ENCODE results near the gene TYMS. TPM values are rescaled to one million over a fixed set of nuclear protein-coding genes. Genes with fewer than 3 reads are reported as not detected.

Gene TYMS
- total RNA-seq, 1 donor from 2014 or later = 67.4 TPM

GRCh38 chr18:615092-615521 is 42.3 kb upstream of the TYMS start:
- TF ChIP-seq, protein P1, sequence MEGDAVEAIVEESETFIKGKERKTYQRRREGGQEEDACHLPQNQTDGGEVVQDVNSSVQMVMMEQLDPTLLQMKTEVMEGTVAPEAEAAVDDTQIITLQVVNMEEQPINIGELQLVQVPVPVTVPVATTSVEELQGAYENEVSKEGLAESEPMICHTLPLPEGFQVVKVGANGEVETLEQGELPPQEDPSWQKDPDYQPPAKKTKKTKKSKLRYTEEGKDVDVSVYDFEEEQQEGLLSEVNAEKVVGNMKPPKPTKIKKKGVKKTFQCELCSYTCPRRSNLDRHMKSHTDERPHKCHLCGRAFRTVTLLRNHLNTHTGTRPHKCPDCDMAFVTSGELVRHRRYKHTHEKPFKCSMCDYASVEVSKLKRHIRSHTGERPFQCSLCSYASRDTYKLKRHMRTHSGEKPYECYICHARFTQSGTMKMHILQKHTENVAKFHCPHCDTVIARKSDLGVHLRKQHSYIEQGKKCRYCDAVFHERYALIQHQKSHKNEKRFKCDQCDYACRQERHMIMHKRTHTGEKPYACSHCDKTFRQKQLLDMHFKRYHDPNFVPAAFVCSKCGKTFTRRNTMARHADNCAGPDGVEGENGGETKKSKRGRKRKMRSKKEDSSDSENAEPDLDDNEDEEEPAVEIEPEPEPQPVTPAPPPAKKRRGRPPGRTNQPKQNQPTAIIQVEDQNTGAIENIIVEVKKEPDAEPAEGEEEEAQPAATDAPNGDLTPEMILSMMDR (IDR thresholded peaks at IDR 0.05; ENCODE audit: unreplicated experiment) = no peak
- Mint-ChIP-seq H3K27me3 (peaks cover 3% of the 10 kb centered on the region), H3K36me3 (ENCODE audit: insufficient read depth) (no peaks in the 10 kb centered on the region), H3K4me3 (ENCODE audit: low read depth) (no peak overlapping the region), H3K4me1 (ENCODE audit: low read depth) (no peaks in the 10 kb centered on the region), H3K27ac (no peak overlapping the region), H3K9me3 (ENCODE audit: low read depth) (no peaks in the 10 kb centered on the region)
- no peak for DNase-seq (ENCODE audit: low spot score, unreplicated experiment)

DNA sequence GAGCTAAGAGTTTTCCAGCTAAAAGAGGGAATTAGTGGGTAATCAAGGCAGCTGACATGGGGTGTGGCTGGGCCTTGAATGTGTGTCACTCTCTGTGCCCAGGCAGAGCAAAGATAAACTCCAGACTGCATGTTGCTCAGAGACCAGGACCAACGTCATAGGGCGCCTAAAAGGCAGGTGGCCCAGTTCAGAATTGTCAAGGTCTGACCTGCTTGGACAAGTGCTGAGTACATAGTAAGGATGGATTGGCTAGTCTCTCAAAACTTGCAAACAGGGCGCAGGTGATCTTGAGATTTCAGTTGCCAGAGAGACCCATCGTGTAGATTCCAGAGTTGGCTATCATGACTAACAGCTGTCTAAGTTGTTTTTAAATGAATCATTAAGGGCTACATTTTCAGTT is 41.7 kb upstream of the TYMS start:
- Mint-ChIP-seq H3K9me3 (ENCODE audit: low read depth) (no peaks in the 10 kb centered on the region), H3K36me3 (ENCODE audit: insufficient read depth) (no peaks in the 10 kb centered on the region), H3K27ac (no peak overlapping the region), H3K4me3 (ENCODE audit: low read depth) (no peak overlapping the region), H3K27me3 (peaks cover 3% of the 10 kb centered on the region), H3K4me1 (ENCODE audit: low read depth) (no peaks in the 10 kb centered on the region)
- TF ChIP-seq, protein P1 (IDR thresholded peaks at IDR 0.05; ENCODE audit: unreplicated experiment) = no peak
- DNase-seq (ENCODE audit: low spot score, unreplicated experiment) = no peak

DNA sequence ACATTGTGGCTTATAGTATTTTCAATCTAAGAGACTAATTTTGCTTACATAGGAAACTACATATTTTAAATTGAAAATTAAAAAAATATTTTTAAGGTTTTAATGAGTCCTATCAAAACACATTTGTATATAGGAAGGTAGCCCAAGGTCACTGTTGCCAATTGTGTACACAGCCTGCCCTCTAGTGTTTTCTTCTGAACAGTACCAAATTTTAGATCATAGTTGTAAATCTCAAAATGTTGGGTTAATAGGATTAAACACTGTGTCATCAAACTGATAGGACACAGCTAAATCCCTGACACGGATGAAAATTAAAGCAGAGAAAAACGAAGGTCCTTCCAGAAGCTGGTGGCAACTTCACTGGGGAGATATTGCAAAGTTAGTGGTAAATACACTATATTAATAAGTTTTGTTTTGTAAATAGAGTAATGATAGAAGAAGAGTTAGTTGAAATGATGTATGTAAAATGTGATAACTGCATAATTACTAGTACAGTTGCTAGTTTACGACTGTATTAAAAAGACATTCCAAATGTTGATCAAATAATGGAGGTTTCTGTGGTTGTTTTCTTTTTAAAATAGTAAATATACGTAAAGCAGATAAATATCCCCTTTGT is 41.0 kb upstream of the TYMS start:
- no peaks in the 10 kb centered on the region for H3K36me3 Mint-ChIP-seq (ENCODE audit: insufficient read depth)
- no peak overlapping the region for H3K27ac Mint-ChIP-seq
- peaks cover 3% of the 10 kb centered on the region for H3K27me3 Mint-ChIP-seq
- no peaks in the 10 kb centered on the region for H3K9me3 Mint-ChIP-seq (ENCODE audit: low read depth)
- TF ChIP-seq, protein P1 (IDR thresholded peaks at IDR 0.05; ENCODE audit: unreplicated experiment) = peak; percentile 83
- H3K4me3 Mint-ChIP-seq (ENCODE audit: low read depth) = no peak overlapping the region
- H3K4me1 Mint-ChIP-seq (ENCODE audit: low read depth) = no peaks in the 10 kb centered on the region
- DNase-seq (ENCODE audit: low spot score, unreplicated experiment) = no peak

DNA sequence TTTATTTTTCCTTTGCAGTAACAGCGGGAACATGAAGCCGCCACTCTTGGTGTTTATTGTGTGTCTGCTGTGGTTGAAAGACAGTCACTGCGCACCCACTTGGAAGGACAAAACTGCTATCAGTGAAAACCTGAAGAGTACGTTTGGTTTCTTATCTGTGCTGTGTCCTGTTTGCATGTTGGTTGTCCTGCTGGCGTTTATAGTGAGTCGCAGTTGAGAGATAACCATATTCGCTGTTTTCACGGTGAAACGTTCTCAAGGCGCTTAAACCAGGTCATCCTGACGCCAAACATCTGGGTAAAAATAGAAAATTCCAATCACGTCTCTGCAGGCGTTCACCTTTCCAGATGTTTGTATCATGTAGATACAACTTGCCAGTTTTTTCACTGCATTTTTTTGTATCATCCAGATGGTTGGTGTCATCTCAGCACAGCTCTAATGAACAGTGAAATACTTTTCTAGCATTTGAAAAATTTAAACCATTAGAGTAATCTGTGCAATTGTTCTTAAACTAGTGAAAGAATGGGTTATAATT is 39.4 kb upstream of the TYMS start:
- no peaks in the 10 kb centered on the region for H3K4me1 Mint-ChIP-seq (ENCODE audit: low read depth)
- H3K27ac Mint-ChIP-seq = no peak overlapping the region
- peaks cover 3% of the 10 kb centered on the region for H3K27me3 Mint-ChIP-seq
- DNase-seq (ENCODE audit: low spot score, unreplicated experiment) = no peak
- no peaks in the 10 kb centered on the region for H3K36me3 Mint-ChIP-seq (ENCODE audit: insufficient read depth)
- H3K4me3 Mint-ChIP-seq (ENCODE audit: low read depth) = no peak overlapping the region
- no peaks in the 10 kb centered on the region for H3K9me3 Mint-ChIP-seq (ENCODE audit: low read depth)
- TF ChIP-seq, protein P1 (IDR thresholded peaks at IDR 0.05; ENCODE audit: unreplicated experiment) = no peak

DNA sequence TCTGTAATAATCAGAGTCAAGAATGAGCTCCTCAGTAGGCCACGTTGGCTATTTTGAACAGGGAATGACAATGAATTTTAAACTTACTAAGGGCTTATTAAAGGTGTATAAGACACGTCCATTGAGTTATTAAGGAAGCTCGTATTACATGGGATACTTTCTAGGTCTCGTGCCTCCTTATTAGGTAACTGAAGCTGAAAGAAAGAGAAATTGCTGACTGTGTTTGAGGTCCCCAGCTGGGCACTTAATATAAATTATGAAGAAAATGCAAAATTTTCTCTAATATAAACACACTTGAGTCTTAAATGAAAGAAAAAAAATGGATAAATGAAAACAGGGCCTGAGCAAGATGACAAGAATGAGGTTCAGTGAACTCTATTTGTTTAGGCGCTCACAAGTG is 38.8 kb upstream of the TYMS start:
- H3K4me3 Mint-ChIP-seq (ENCODE audit: low read depth) = no peak overlapping the region
- no peak for DNase-seq (ENCODE audit: low spot score, unreplicated experiment)
- H3K27me3 Mint-ChIP-seq = peaks cover 3% of the 10 kb centered on the region
- no peaks in the 10 kb centered on the region for H3K36me3 Mint-ChIP-seq (ENCODE audit: insufficient read depth)
- no peaks in the 10 kb centered on the region for H3K4me1 Mint-ChIP-seq (ENCODE audit: low read depth)
- no peaks in the 10 kb centered on the region for H3K9me3 Mint-ChIP-seq (ENCODE audit: low read depth)
- no peak overlapping the region for H3K27ac Mint-ChIP-seq
- TF ChIP-seq, protein P1 (IDR thresholded peaks at IDR 0.05; ENCODE audit: unreplicated experiment) = no peak

All from progenitor cell of endocrine pancreas (in vitro differentiated cells).